AG09309 (cell line): ENCODE results near the gene ABCA12.

Experiments
- DNase-seq: peaks from one replicate; pipeline ENCODE4 v3.0.0-alpha.2; 2010; ENCODE audit warnings: low read depth
- H3K4me3 ChIP-seq: 2 replicates; pipeline ENCODE4 v1.5.1; 2011; ENCODE audit warnings: mild to moderate bottlenecking, low read depth, low read length, moderate library complexity; ENCODE audit not compliant: control insufficient read depth
- TF ChIP-seq, protein P1 (sequence below): IDR thresholded peaks from 2 replicates; pipeline ENCODE4 v1.5.1; 2011; ENCODE audit warnings: mild to moderate bottlenecking, low read depth, low read length, inconsistent platforms; ENCODE audit not compliant: insufficient read depth, control insufficient read depth; ENCODE audit errors: missing control alignments

Gene ABCA12

DNA sequence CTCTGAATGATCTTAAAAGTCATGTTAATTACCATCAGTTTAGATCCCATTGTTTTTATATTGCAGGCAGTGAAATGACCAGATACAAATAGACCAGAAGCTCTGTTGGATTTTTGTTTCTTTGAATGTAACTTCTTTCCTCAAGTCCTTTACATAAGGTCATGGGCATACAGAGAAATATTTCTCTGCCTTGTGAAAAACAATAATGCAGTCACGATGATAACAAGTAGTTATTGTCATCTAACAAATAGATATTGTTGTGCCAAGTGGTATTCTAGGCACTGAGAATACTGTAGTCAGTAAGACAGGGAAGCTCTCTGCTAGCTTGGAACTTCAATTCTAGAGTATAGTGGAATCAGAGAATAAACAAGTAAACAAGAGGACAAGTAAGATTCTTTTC lies 234.2 kb downstream of the ABCA12 start:
- DNase-seq: no peak
- TF ChIP-seq, protein P1, sequence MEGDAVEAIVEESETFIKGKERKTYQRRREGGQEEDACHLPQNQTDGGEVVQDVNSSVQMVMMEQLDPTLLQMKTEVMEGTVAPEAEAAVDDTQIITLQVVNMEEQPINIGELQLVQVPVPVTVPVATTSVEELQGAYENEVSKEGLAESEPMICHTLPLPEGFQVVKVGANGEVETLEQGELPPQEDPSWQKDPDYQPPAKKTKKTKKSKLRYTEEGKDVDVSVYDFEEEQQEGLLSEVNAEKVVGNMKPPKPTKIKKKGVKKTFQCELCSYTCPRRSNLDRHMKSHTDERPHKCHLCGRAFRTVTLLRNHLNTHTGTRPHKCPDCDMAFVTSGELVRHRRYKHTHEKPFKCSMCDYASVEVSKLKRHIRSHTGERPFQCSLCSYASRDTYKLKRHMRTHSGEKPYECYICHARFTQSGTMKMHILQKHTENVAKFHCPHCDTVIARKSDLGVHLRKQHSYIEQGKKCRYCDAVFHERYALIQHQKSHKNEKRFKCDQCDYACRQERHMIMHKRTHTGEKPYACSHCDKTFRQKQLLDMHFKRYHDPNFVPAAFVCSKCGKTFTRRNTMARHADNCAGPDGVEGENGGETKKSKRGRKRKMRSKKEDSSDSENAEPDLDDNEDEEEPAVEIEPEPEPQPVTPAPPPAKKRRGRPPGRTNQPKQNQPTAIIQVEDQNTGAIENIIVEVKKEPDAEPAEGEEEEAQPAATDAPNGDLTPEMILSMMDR: no peak
- no peak overlapping the region for H3K4me3 ChIP-seq

DNA sequence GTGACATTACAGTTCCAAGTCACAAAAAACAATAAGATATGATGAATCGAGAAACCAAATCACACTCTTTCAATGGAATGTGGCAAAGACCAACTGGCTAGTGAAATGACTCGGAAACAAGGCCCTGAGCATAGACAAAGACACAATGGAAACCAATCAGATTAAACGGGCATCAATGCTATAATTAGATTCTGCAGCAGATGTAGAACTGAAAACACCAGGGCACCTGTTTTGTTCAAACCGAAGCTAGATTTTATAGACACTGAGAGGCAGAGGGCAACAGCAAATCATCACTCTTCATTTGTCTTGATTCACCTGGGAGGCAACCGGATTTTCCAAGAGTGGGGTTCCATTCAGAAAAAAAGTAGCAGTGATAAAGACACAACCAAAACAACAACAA lies 236.1 kb downstream of the ABCA12 start:
- no peak for DNase-seq
- no peak overlapping the region for H3K4me3 ChIP-seq
- TF ChIP-seq, protein P1: no peak

GRCh38 chr2:214899751-214900150 lies 238.7 kb downstream of the ABCA12 start:
- no peak overlapping the region for H3K4me3 ChIP-seq
- DNase-seq: no peak
- TF ChIP-seq, protein P1: no peak

- H3K4me3 ChIP-seq: no peak overlapping the region
- TF ChIP-seq, protein P1: no peak
- no peak for DNase-seq
Observed at GRCh38 chr2:214896274-214896673, 242.2 kb downstream of the ABCA12 start.

GRCh38 chr2:214895469-214895868 lies 243.0 kb downstream of the ABCA12 start:
- no peak overlapping the region for H3K4me3 ChIP-seq
- TF ChIP-seq, protein P1: no peak
- DNase-seq: no peak

- TF ChIP-seq, protein P1: no peak
- no peak overlapping the region for H3K4me3 ChIP-seq
- DNase-seq: no peak
Observed at GRCh38 chr2:214889301-214889700, 249.1 kb downstream of the ABCA12 start.

- TF ChIP-seq, protein P1: no peak
- no peak for DNase-seq
- H3K4me3 ChIP-seq: no peak overlapping the region
Observed at GRCh38 chr2:214881647-214882202, 256.7 kb downstream of the ABCA12 start.
